WERI-Rb-1 (cell line): Measurements from ENCODE around the gene PKN1.

Experiments
- DNase-seq: peaks from one replicate; pipeline ENCODE4 v3.0.0-alpha.2; 2020
- H3K27ac ChIP-seq: fragments of 250-450 bp; sonication (Bioruptor Pico); 2 replicates; pipeline ENCODE4 v1.5.1; 2020; ENCODE audit warnings: mild to moderate bottlenecking, moderate library complexity
- H3K27me3 ChIP-seq: fragments of 250-450 bp; sonication (Bioruptor Pico); 2 replicates; pipeline ENCODE4 v1.5.1; 2021; ENCODE audit warnings: mild to moderate bottlenecking, low read depth, moderate library complexity; ENCODE audit not compliant: insufficient read depth, severe bottlenecking
- H3K36me3 ChIP-seq: fragments of 250-450 bp; sonication (Bioruptor Pico); 2 replicates; pipeline ENCODE4 v1.5.1; 2020; ENCODE audit warnings: mild to moderate bottlenecking, moderate library complexity
- H3K4me3 ChIP-seq: 2 replicates; pipeline ENCODE4 v1.5.1; 2011; ENCODE audit warnings: low read depth, mild to moderate bottlenecking, control low read depth, low read length
- H3K9me3 ChIP-seq: fragments of 250-450 bp; sonication (Bioruptor Pico); 2 replicates; pipeline ENCODE4 v1.5.1; 2021; ENCODE audit warnings: mild to moderate bottlenecking, moderate library complexity; ENCODE audit not compliant: severe bottlenecking
- CTCF ChIP-seq: IDR thresholded peaks from 2 replicates; pipeline ENCODE4 v1.5.1; 2011; ENCODE audit warnings: low read depth, mild to moderate bottlenecking, control low read depth, inconsistent platforms, low read length

Gene PKN1

DNA sequence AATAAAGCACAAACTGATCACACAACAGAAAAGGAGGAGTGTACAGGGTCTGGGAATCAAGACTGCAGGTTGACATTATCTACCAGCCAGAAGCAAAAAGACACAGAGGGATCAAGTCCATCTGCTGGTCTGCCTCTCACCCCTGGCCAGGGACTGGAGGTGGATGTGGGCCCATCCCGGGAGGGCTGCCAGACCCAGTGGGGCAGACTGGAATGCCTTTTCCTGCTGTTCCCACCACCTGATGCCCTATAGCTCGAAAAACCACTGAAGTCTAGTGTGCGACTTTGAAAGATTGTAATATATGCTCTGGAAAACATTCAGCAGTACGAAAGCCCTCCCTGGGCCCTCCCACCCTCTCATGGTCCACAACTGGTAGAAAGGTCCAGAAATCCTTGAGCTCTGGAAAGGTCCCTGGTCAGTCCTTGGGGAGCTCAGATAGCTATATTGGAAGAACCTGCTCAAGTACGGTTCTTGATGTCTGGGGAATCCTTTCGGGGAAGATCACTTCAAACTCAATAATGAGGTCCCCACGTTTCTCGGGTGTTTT is 82.5 kb downstream of the PKN1 start:
- Histone ChIP-seq H3K36me3 (peaks cover 40% of the 10 kb centered on the region), H3K27ac (no peak overlapping the region), H3K27me3 (no peaks in the 10 kb centered on the region), H3K9me3 (no peaks in the 10 kb centered on the region), H3K4me3 (no peak overlapping the region)
- TF ChIP-seq CTCF, result no peak
- no peak for DNase-seq

- H3K27me3 ChIP-seq, result no peaks in the 10 kb centered on the region
- H3K4me3 ChIP-seq, result no peak overlapping the region
- no peak overlapping the region for H3K27ac ChIP-seq
Observed at GRCh38 chr19:14516048-14516534, 83.0 kb downstream of the PKN1 start.

GRCh38 chr19:14516746-14517438 is 83.8 kb downstream of the PKN1 start:
- no peak for TF ChIP-seq CTCF
- peak overlapping the region; percentile 66 for H3K4me3 ChIP-seq

More at GRCh38 chr19:14516048-14516534, 83.0 kb downstream of the PKN1 start:
- TF ChIP-seq CTCF, result 0 out of 2 replicates have a peak, but pooled peaks have one; percentile 14
- no peak for DNase-seq
- Histone ChIP-seq H3K9me3 (no peaks in the 10 kb centered on the region), H3K36me3 (peaks cover 40% of the 10 kb centered on the region)

GRCh38 chr19:14517446-14517839 is 84.3 kb downstream of the PKN1 start:
- H3K4me3 ChIP-seq, result peak overlapping the region; percentile 66
- peak overlapping the region; percentile 95 for H3K27ac ChIP-seq
- no peaks in the 10 kb centered on the region for H3K27me3 ChIP-seq
- peaks cover 40% of the 10 kb centered on the region for H3K36me3 ChIP-seq
- no peaks in the 10 kb centered on the region for H3K9me3 ChIP-seq
- DNase-seq, result no peak
- no peak for TF ChIP-seq CTCF

More at GRCh38 chr19:14516746-14517438, 83.8 kb downstream of the PKN1 start:
- no peak for DNase-seq
- peaks cover 40% of the 10 kb centered on the region for H3K36me3 ChIP-seq
- no peaks in the 10 kb centered on the region for H3K9me3 ChIP-seq
- H3K27me3 ChIP-seq, result no peaks in the 10 kb centered on the region
- H3K27ac ChIP-seq, result no peak overlapping the region; the same call in 1 of the 2 replicates

- Histone ChIP-seq H3K9me3 (no peaks in the 10 kb centered on the region), H3K27ac (peak within 1 kb of the TSS; percentile 95), H3K36me3 (peaks cover 39% of the 10 kb centered on the region), H3K4me3 (peak within 1 kb of the TSS; percentile 66), H3K27me3 (no peaks in the 10 kb centered on the region)
- peak; percentile 57 for DNase-seq
- TF ChIP-seq CTCF, result no peak
Observed at GRCh38 chr19:14517840-14518505, 84.9 kb downstream of the PKN1 start, which contains the start of gene DNAJB1. Gene DNAJB1, minus strand, starts transcription at chr19:14518397. Its CDS starts 48 bp downstream, at chr19:14518349.
